ENCODE measurements around the gene FER1L5.

The FER1L5 gene

DNA sequence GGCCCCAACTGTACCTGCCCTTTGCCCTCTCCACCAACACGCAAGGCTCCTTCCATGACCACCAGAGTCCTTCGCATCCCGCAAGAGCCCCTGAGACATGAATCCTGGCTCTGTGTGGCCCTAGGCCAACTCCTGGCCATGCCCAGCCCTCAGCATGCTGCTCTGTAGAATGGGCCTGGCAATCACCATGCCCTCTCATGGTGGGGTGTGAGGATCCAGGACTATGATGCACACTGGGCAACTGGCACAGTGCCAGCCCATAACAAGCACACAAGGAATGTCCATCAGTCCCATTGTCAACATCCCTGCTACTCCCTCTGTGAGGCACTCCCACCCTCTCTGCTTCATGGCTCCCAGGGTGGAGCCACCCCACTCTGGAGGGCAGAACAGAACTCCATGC is 44.7 kb downstream of the FER1L5 start:
- H3K4me3 ChIP-seq (ENCODE audit: low read depth, low read length) = no peak overlapping the region
- TF ChIP-seq, protein P1, sequence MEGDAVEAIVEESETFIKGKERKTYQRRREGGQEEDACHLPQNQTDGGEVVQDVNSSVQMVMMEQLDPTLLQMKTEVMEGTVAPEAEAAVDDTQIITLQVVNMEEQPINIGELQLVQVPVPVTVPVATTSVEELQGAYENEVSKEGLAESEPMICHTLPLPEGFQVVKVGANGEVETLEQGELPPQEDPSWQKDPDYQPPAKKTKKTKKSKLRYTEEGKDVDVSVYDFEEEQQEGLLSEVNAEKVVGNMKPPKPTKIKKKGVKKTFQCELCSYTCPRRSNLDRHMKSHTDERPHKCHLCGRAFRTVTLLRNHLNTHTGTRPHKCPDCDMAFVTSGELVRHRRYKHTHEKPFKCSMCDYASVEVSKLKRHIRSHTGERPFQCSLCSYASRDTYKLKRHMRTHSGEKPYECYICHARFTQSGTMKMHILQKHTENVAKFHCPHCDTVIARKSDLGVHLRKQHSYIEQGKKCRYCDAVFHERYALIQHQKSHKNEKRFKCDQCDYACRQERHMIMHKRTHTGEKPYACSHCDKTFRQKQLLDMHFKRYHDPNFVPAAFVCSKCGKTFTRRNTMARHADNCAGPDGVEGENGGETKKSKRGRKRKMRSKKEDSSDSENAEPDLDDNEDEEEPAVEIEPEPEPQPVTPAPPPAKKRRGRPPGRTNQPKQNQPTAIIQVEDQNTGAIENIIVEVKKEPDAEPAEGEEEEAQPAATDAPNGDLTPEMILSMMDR (IDR thresholded peaks at IDR 0.05; ENCODE audit: borderline replicate concordance, insufficient read depth, low read depth, low read length) = no peak

DNA sequence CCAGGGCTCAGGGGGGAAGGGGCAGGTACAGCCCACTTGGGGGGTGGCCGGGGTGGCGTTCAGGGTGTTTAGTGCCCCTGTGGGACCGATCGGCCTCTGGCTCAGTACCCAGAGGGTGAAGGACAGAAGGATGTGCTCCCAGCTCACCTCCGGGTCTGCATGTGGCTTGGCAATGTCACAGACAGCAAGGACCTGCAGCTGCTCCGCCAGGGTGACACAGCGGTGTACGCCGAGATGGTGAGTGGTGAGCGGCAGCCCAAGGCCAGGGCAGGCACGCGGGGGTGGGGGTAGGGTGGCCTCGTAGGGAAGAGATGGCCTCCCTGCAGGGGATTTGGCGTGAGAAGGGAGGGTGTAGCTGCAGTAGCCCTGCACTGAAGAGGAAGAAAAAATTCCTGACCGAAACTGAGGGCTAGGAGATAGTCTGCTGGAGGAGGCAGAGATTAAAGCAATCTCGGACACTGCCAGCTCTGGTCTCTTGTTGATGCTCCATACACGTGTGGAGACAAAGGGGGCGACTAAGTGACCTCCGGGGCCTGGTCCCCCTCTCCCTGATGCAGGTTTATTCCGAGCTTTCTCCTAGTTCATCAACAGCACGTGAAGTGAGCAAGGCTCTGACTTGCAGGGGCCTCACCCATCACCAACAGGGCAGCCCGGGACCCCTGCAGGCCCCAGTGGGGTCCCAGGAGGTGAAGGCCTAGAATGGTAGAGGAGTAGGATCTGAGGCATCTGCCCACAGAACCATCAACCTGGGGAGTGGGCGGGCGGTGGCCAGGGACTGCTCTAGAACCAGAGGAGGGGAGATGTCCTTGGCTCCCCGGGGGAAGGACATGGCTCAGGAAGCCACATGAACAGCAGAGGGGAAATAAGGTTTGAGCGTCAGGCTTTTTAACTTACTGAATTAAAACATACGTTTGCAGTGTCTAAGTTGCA is 45.4 kb downstream of the FER1L5 start:
- TF ChIP-seq, protein P1 (IDR thresholded peaks at IDR 0.05; ENCODE audit: borderline replicate concordance, insufficient read depth, low read depth, low read length) = no peak
- no peak overlapping the region for H3K4me3 ChIP-seq (ENCODE audit: low read depth, low read length)

DNA sequence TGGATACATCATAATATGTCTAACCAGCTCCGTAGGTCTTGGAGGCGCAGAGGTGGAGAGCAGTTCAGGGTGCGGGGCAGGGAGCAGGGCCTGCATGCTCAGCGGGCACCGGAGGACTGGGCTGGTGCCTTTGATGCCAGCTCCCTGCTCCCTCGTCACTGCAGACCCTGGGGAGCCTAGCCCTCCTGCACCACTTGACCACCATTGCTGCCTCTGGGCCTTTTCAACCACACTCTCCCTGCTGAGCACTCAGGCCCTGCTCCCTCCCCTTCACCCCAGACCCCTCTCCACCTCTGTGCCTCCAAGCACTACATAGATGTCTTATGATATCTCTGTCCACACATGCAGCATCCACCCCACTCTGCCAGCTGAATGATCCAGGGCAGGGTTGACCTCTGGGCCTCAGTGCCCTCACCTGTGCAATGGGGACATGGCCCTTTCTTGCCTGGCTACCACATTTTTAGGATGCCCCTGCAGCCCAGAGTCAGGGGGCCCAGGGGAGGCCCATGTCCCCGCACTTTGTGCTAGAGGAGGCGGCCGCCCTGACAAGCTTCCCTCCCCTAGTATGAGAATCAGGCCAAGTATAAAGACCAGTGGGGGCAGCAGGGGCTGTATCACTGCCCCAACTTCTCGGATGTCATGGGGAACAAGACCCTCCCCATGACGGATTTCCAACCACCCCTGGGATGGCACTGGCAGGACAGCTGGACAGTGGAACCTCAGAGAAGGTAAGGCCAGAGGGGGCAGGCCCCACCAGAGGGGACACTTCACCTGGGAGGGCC is 46.3 kb downstream of the FER1L5 start:
- TF ChIP-seq, protein P1 (IDR thresholded peaks at IDR 0.05; ENCODE audit: borderline replicate concordance, insufficient read depth, low read depth, low read length) = no peak
- no peak overlapping the region for H3K4me3 ChIP-seq (ENCODE audit: low read depth, low read length)

- TF ChIP-seq, protein P1 (IDR thresholded peaks at IDR 0.05; ENCODE audit: borderline replicate concordance, insufficient read depth, low read depth, low read length) = no peak
- no peak overlapping the region for H3K4me3 ChIP-seq (ENCODE audit: low read depth, low read length)
Measured at GRCh38 chr2:96689431-96689991, 46.9 kb downstream of the FER1L5 start.

DNA sequence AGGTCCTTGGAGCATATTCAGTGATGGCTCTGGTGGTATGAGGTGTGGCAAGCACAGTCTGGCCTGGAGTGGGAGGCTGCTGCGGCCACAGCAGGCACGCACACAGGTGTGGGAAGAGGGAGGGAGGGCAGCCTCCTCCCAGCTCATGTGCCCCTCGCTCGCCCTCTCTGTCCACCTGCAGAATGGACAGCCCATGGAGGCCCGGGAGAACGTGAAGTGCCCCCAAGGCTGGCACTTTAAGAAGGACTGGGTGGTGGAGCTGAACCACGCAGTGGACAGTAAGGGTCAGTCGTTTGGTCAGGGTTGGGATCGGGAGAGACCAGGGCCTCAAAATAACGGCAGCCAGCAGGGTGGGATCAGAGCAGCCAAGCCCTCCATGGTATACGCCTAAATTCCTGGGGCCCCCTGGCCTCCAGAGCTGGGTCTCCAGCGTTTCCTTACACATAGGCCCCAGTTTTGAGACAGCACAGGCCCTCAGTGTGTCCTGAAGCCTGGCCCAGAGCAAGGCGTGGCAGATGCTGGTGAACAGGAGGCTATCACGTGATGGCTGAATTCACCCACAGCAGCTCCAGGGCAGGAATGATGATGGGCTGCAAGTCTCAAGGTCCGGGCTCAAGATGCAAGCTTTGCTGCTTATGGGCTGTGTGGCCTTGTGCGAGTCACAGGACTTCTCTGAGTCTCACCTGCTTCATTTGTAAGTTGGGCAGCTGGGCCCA is 47.9 kb downstream of the FER1L5 start:
- no peak overlapping the region for H3K4me3 ChIP-seq (ENCODE audit: low read depth, low read length)
- TF ChIP-seq, protein P1 (IDR thresholded peaks at IDR 0.05; ENCODE audit: borderline replicate concordance, insufficient read depth, low read depth, low read length) = no peak

DNA sequence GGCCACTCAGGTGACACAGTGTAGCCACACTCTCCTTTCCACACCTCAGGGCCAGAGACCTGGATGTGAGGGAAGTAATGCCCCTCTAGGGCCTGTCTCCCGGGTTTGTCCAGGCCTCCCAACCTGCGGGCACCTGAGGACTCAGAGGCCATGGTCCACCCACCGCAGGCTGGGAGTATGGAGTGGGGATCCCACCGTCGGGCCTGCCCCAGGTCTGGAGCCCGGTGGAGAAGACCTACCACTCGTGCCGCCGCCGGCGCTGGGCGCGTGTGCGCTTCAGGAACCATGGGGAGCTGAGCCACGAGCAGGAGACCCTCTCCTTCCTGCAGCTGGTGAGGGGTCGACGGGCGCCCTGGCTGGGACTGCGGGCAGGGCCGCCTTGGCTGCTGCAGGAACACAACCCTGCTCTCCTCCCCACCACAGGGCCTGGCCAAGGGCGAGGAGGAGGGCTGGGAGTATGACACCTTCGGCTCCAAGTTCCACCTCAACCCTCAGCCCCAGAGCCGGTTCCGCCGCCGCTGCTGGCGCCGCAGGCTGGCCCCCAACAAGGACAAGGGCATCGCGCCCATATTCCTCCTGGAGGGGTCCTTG is 48.6 kb downstream of the FER1L5 start:
- TF ChIP-seq, protein P1 (IDR thresholded peaks at IDR 0.05; ENCODE audit: borderline replicate concordance, insufficient read depth, low read depth, low read length) = no peak
- H3K4me3 ChIP-seq (ENCODE audit: low read depth, low read length) = no peak overlapping the region
